Neural progenitor cell (in vitro differentiated cells): ENCODE data around the gene HIPK2. TPM values are rescaled to one million over a fixed set of nuclear protein-coding genes. Genes with fewer than 3 reads are reported as not detected.

Source experiments
- DNase-seq: peaks from one replicate; pipeline ENCODE4 v3.0.0-alpha.2; 2016; ENCODE audit warnings: low spot score
- H2AFZ ChIP-seq: fragments of 200-600 bp; sonication (generic); replicated peaks from 2 replicates; pipeline ENCODE4 v1.6.1; 2016; ENCODE audit warnings: antibody characterized with exemption
- H3F3A ChIP-seq: fragments of 200-600 bp; sonication (generic); 2 replicates; pipeline ENCODE4 v1.6.1; 2016; ENCODE audit warnings: antibody characterized with exemption, low read depth
- H3K27ac ChIP-seq: fragments of 200-600 bp; sonication (generic); 2 replicates; pipeline ENCODE4 v1.5.1; 2016; ENCODE audit warnings: mild to moderate bottlenecking
- H3K27me3 ChIP-seq: fragments of 200-600 bp; sonication (generic); 2 replicates; pipeline ENCODE4 v1.6.1; 2016; ENCODE audit warnings: mild to moderate bottlenecking, moderate library complexity
- H3K36me3 ChIP-seq: fragments of 200-600 bp; sonication (generic); 2 replicates; pipeline ENCODE4 v1.5.1; 2016
- H3K4me1 ChIP-seq: fragments of 200-600 bp; sonication (generic); 2 replicates; pipeline ENCODE4 v1.6.1; 2016; ENCODE audit warnings: mixed run types
- H3K4me2 ChIP-seq: fragments of 200-600 bp; sonication (generic); 2 replicates; pipeline ENCODE4 v1.6.1; 2016
- H3K4me3 ChIP-seq: fragments of 200-600 bp; sonication (generic); 2 replicates; pipeline ENCODE4 v1.5.1; 2016
- H3K79me2 ChIP-seq: fragments of 200-600 bp; sonication (generic); 2 replicates; pipeline ENCODE4 v1.6.1; 2016; ENCODE audit warnings: low read depth
- H3K9ac ChIP-seq: fragments of 200-600 bp; sonication (generic); 2 replicates; pipeline ENCODE4 v1.6.1; 2016
- H3K9me3 ChIP-seq: fragments of 200-600 bp; sonication (generic); 2 replicates; pipeline ENCODE4 v1.5.1; 2016; ENCODE audit warnings: low read depth
- H4K20me1 ChIP-seq: fragments of 200-600 bp; sonication (generic); 2 replicates; pipeline ENCODE4 v1.6.1; 2016; ENCODE audit warnings: low read depth
- H3K27ac Mint-ChIP-seq: 3 replicates; pipeline ENCODE4 v1.8.0; 2021; ENCODE audit warnings: mixed read lengths
- H3K27me3 Mint-ChIP-seq: 2 replicates; pipeline ENCODE4 v1.8.0; 2022; ENCODE audit warnings: low read depth, mild to moderate bottlenecking, inconsistent platforms, moderate library complexity, mixed read lengths; ENCODE audit not compliant: insufficient read depth
- H3K36me3 Mint-ChIP-seq: 3 replicates; pipeline ENCODE4 v1.8.0; 2021; ENCODE audit warnings: mixed read lengths
- H3K4me1 Mint-ChIP-seq: 3 replicates; pipeline ENCODE4 v1.8.0; 2021; ENCODE audit warnings: mixed read lengths
- H3K4me3 Mint-ChIP-seq: 3 replicates; pipeline ENCODE4 v1.8.0; 2021; ENCODE audit warnings: mild to moderate bottlenecking, moderate library complexity, mixed read lengths
- H3K9me3 Mint-ChIP-seq: 3 replicates; pipeline ENCODE4 v1.8.0; 2020; ENCODE audit warnings: mixed read lengths
- EZH2 ChIP-seq: fragments of 200-600 bp; sonication (generic); IDR thresholded peaks from 2 replicates; pipeline ENCODE4 v1.6.1; 2017; ENCODE audit warnings: antibody characterized with exemption, mild to moderate bottlenecking, moderate library complexity
- EZH2phosphoT487 ChIP-seq: fragments of 200-600 bp; sonication (generic); IDR thresholded peaks from 2 replicates; pipeline ENCODE4 v1.6.1; 2017; ENCODE audit warnings: antibody characterized with exemption
- total RNA-seq: library from RNA; depleted of rRNA; stranded (reverse); fragments of >200 nt; gene quantifications from 2 replicates; pipeline ENCODE4 v1.2.3, GENCODE V29; 2015; ENCODE audit warnings: low replicate concordance
- TF ChIP-seq, protein P1 (sequence below): fragments of 200-600 bp; sonication (generic); IDR thresholded peaks from 2 replicates; pipeline ENCODE4 v1.5.1; 2017; ENCODE audit warnings: antibody characterized with exemption, mild to moderate bottlenecking

Gene HIPK2
- total RNA-seq, 1 donor from 2014 or later: 12.8 TPM

DNA sequence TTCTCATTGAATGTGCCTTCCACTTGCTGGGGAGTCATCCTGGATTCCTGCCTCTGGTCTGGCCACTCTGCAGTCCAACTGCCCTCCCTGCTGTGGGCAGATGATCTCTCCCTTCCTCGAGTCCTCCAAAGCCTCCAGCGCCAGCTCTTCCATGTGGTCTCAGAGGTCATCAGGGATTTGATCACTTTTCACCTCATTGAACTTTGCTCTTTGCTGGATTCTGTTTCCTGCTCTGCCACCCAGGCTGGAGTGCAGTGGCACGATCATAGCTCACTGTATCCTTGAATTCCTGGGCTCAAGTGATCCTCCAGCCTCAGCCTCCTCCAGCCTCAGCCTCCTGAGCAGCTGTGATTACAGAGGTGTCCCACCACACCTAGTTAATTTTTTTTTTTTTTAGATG, 29.2 kb upstream of the HIPK2 start:
- Mint-ChIP-seq H3K4me3 (peak overlapping the region; percentile 14), H3K9me3 (peaks cover 16% of the 10 kb centered on the region), H3K27ac (no peak overlapping the region), H3K36me3 (peaks cover 6% of the 10 kb centered on the region), H3K27me3 (peaks cover 8% of the 10 kb centered on the region), H3K4me1 (no peaks in the 10 kb centered on the region)
- no peaks in the 10 kb centered on the region for H3K36me3 ChIP-seq
- DNase-seq: no peak
- H3K4me3 ChIP-seq: no peak overlapping the region
- no peak overlapping the region for H3K9ac ChIP-seq
- H3K79me2 ChIP-seq: no peaks in the 10 kb centered on the region
- H3F3A ChIP-seq: no peaks in the 10 kb centered on the region
- no peaks in the 10 kb centered on the region for H3K27me3 ChIP-seq
- H4K20me1 ChIP-seq: no peaks in the 10 kb centered on the region
- H3K9me3 ChIP-seq: no peaks in the 10 kb centered on the region
- H3K4me2 ChIP-seq: no peak overlapping the region
- H2AFZ ChIP-seq: no peak overlapping the region
- no peaks in the 10 kb centered on the region for H3K4me1 ChIP-seq
- no peak for TF ChIP-seq EZH2
- H3K27ac ChIP-seq: no peak overlapping the region

DNA sequence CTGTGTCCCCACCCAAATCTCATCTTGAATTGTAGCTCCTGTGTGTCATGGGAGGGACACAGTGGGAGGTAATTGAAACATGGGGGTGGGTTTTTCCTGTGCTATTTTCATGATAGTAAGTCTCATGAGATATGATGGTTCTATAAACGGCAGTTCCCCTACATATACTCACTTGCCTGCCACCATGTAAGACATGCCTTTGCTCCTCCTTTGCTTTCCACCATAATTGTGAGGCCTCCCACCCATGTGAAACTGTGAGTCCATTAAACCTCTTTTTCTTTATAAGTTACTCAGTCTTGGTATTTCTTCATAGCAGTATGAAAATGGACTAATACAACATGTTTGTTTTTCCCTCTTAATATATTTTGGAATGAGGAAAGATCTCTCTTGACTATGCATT, 26.8 kb upstream of the HIPK2 start:
- Histone ChIP-seq H4K20me1 (no peaks in the 10 kb centered on the region), H3K4me2 (no peak overlapping the region), H3K27me3 (no peaks in the 10 kb centered on the region), H3K9ac (no peak overlapping the region), H2AFZ (no peak overlapping the region), H3K79me2 (no peaks in the 10 kb centered on the region), H3K36me3 (no peaks in the 10 kb centered on the region), H3F3A (no peaks in the 10 kb centered on the region), H3K9me3 (no peaks in the 10 kb centered on the region), H3K4me3 (no peak overlapping the region), H3K4me1 (no peaks in the 10 kb centered on the region), H3K27ac (no peak overlapping the region)
- peaks cover 16% of the 10 kb centered on the region for H3K9me3 Mint-ChIP-seq
- H3K4me1 Mint-ChIP-seq: no peaks in the 10 kb centered on the region
- H3K27ac Mint-ChIP-seq: no peak overlapping the region
- H3K36me3 Mint-ChIP-seq: peaks cover 6% of the 10 kb centered on the region
- no peak overlapping the region for H3K4me3 Mint-ChIP-seq
- TF ChIP-seq EZH2phosphoT487 (no peak), EZH2 (no peak)
- TF ChIP-seq, protein P1, sequence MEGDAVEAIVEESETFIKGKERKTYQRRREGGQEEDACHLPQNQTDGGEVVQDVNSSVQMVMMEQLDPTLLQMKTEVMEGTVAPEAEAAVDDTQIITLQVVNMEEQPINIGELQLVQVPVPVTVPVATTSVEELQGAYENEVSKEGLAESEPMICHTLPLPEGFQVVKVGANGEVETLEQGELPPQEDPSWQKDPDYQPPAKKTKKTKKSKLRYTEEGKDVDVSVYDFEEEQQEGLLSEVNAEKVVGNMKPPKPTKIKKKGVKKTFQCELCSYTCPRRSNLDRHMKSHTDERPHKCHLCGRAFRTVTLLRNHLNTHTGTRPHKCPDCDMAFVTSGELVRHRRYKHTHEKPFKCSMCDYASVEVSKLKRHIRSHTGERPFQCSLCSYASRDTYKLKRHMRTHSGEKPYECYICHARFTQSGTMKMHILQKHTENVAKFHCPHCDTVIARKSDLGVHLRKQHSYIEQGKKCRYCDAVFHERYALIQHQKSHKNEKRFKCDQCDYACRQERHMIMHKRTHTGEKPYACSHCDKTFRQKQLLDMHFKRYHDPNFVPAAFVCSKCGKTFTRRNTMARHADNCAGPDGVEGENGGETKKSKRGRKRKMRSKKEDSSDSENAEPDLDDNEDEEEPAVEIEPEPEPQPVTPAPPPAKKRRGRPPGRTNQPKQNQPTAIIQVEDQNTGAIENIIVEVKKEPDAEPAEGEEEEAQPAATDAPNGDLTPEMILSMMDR: no peak
- DNase-seq: no peak
- peaks cover 10% of the 10 kb centered on the region for H3K27me3 Mint-ChIP-seq

DNA sequence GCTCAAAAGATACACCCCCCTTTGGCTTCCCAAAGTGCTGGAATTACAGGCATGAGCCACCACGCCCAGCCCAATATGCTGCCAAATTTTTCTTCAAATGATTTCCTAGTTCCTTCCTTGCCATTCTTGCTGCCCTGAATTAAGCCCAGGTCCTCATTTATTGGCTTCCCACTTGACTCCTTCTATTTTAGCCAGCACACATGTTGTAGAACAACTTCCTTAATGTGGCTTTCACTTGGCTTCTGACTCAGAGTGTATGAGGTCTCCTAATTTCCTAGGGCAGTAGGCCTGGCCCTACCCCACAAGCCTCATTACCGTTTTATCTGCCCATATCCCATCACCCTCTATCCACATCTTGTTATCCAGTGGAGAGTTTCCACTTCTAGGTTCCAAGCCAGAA, 21.8 kb upstream of the HIPK2 start:
- Mint-ChIP-seq H3K9me3 (peaks cover 16% of the 10 kb centered on the region), H3K4me3 (no peak overlapping the region), H3K36me3 (peaks cover 6% of the 10 kb centered on the region), H3K4me1 (peaks cover 5% of the 10 kb centered on the region), H3K27me3 (peaks cover 2% of the 10 kb centered on the region), H3K27ac (peak overlapping the region; percentile 54)
- H3K36me3 ChIP-seq: no peaks in the 10 kb centered on the region
- H3F3A ChIP-seq: no peaks in the 10 kb centered on the region
- no peak for DNase-seq
- no peak overlapping the region for H3K4me2 ChIP-seq
- H3K9me3 ChIP-seq: no peaks in the 10 kb centered on the region
- no peaks in the 10 kb centered on the region for H3K27me3 ChIP-seq
- H3K4me3 ChIP-seq: no peak overlapping the region
- H3K4me1 ChIP-seq: peaks cover 7% of the 10 kb centered on the region
- TF ChIP-seq EZH2phosphoT487: no peak
- TF ChIP-seq EZH2: no peak
- TF ChIP-seq, protein P1: no peak
- H3K9ac ChIP-seq: no peak overlapping the region
- H2AFZ ChIP-seq: no peak overlapping the region
- no peak overlapping the region for H3K27ac ChIP-seq
- H3K79me2 ChIP-seq: no peaks in the 10 kb centered on the region
- no peaks in the 10 kb centered on the region for H4K20me1 ChIP-seq

DNA sequence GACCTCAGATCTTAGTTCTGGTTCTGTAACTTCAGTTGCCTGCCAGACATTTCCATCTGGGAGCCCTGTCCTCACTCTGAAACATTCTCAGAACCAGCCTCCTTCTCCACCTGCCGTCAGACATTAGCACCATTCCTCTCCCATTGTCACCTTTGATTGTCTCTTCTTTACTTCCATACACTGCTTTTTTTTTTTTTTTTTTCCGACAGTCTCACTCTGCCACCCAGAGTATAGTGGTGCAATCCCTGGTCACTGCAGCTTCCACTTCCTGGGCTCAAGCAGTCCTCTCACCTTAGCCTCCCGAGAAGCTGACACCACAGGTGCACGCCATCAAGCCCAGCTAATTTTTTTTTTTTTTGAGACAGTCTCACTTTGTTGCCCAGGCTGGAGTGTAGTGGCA, 21.1 kb upstream of the HIPK2 start:
- Histone ChIP-seq H3K9ac (no peak overlapping the region), H3K79me2 (no peaks in the 10 kb centered on the region), H4K20me1 (no peaks in the 10 kb centered on the region), H3K9me3 (no peaks in the 10 kb centered on the region), H3K4me1 (peaks cover 7% of the 10 kb centered on the region), H3K27me3 (no peaks in the 10 kb centered on the region), H3F3A (no peaks in the 10 kb centered on the region), H3K4me2 (no peak overlapping the region), H2AFZ (no peak overlapping the region), H3K4me3 (no peak overlapping the region), H3K27ac (no peak overlapping the region), H3K36me3 (no peaks in the 10 kb centered on the region)
- Mint-ChIP-seq H3K4me3 (no peak overlapping the region), H3K9me3 (peaks cover 12% of the 10 kb centered on the region), H3K27ac (no peak overlapping the region), H3K27me3 (peaks cover 2% of the 10 kb centered on the region), H3K36me3 (peaks cover 6% of the 10 kb centered on the region), H3K4me1 (peaks cover 5% of the 10 kb centered on the region)
- TF ChIP-seq EZH2phosphoT487: no peak
- TF ChIP-seq EZH2: no peak
- TF ChIP-seq, protein P1: no peak
- no peak for DNase-seq
